ENCODE results near the gene ITIH2.

Gene ITIH2

DNA sequence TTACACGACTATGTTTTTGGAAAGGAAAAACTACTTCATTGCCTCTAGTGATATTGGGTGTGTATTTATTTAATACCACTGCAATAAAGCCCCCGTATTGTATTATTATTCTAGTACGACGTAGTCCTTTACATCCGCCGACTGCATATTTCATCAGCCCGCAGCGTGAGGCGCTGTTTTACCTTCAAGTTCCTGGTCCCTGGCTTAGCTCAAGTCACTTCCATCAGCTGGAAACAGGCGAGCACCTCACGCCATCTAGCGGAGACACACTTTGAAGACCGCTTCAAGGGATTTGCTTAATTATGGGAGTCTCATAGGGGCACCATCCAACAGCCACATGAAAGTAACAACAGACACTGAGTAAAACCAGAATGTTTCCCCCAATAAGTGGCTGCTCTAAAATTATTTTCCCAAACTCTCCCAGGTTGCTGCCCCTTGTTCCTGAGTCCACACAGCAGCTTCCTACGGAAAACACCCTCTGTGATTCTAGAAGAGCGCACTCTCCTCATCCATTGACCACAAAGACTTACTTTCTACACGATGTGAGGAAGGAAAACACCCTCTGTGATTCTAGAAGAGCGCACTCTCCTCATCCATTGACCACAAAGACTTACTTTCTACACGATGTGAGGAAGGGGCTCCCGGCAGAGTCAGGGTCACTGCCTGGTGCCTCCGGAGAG is 15.7 kb upstream of the ITIH2 start:
- TF ChIP-seq GATA3 (IDR thresholded peaks at IDR 0.05; ENCODE audit: low read depth, low read length) (no peak), GATA2 (IDR thresholded peaks at IDR 0.05; ENCODE audit: low read depth, low read length) (no peak)

GRCh38 chr10:7689591-7689990 is 13.5 kb upstream of the ITIH2 start:
- TF ChIP-seq GATA2 (IDR thresholded peaks at IDR 0.05; ENCODE audit: low read depth, low read length) (no peak), GATA3 (IDR thresholded peaks at IDR 0.05; ENCODE audit: low read depth, low read length) (no peak)

DNA sequence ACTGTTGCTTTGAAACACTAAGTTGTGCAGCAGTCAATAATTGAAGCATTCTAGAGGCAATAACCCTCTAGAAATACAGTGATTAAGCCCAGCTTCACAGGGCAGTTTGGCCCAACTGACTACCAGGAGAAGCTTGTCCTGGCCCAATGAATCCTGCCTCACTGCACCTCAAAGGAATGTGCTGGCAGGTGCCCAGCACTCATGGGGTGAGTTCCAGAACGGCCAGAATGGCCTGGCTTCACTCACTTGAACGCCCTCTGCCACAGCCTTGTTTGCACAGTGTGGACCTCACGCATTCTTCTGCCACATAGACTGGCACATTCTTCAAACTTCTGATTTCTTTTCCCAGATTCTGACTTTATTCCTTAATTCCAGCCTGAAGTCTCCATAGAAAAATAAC is 6.6 kb upstream of the ITIH2 start:
- TF ChIP-seq GATA3 (IDR thresholded peaks at IDR 0.05; ENCODE audit: low read depth, low read length) (no peak), GATA2 (IDR thresholded peaks at IDR 0.05; ENCODE audit: low read depth, low read length) (no peak)

DNA sequence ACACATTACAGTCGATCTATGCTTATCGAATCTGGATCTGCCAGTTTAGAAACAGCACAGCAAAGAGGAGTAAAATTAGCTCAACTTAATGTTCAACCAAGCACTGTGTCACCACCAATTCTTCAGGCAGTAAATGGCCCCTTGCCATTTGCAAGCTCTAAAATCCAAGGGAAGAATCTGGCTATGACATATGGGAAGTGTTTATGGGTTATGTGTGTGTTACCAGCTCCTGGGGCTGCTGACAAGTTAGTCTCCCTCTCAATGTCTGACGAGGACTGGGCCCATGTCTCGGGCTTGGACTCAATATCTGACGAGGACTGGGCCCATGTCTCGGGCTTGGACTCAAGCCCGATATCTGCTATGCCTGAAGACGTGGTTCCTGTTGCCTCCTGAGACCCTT is 5.7 kb upstream of the ITIH2 start:
- TF ChIP-seq GATA3 (IDR thresholded peaks at IDR 0.05; ENCODE audit: low read depth, low read length) (no peak), GATA2 (IDR thresholded peaks at IDR 0.05; ENCODE audit: low read depth, low read length) (no peak)

DNA sequence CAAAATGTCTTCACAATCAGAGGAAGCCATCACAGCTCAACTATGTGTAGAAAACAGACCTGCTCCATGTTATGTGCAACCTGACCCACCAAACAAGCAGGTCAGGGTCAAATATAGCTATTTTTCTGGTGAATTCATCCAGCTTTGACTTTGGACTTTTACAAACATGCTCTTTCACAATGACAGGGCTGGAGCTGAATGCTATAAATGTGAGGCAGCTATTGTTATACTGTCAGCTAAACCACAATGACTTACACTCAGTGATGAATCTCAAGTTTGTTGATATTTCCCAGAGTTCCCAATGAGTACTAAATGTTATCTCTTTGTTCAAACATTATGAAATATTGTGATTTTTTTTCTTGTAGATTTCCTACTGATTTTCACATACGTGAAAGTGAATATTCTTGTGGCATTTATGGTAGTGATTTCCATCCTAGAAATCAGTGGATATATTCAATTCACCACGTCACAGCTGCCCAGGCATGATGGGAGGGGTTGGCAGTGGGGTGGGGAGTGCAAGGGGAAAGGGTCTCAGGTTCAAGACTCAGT is 2.5 kb upstream of the ITIH2 start:
- TF ChIP-seq GATA3 (IDR thresholded peaks at IDR 0.05; ENCODE audit: low read depth, low read length) (no peak), GATA2 (IDR thresholded peaks at IDR 0.05; ENCODE audit: low read depth, low read length) (no peak)

DNA sequence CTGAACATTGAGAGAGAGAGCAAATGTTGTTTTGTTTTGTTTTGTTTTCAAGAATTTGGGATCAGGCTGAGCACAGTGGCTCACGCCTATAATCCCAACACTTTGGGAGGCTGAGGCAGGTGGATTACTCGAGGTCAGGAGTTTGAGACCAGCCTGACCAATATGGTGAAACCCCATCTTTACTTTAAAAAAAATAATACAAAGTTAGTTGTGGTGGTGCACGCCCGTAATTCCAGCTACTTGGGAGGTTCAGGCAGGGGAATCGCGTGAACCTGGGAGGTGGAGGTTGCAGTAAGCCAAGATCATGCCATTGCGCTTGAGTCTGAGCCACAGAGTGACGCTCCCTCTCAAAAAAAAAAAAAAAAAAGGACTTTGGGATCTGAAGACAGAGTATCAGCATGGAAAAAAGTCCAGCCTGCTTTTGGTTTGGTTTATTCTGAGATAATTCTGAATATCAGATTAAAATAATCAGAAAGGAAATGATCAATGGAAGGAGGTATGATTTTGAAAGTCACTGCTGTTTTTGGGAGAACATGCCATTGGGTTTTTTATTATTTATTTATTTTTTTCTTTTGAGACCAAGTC is 1.9 kb upstream of the ITIH2 start:
- TF ChIP-seq GATA2 (IDR thresholded peaks at IDR 0.05; ENCODE audit: low read depth, low read length) (no peak), GATA3 (IDR thresholded peaks at IDR 0.05; ENCODE audit: low read depth, low read length) (no peak)

DNA sequence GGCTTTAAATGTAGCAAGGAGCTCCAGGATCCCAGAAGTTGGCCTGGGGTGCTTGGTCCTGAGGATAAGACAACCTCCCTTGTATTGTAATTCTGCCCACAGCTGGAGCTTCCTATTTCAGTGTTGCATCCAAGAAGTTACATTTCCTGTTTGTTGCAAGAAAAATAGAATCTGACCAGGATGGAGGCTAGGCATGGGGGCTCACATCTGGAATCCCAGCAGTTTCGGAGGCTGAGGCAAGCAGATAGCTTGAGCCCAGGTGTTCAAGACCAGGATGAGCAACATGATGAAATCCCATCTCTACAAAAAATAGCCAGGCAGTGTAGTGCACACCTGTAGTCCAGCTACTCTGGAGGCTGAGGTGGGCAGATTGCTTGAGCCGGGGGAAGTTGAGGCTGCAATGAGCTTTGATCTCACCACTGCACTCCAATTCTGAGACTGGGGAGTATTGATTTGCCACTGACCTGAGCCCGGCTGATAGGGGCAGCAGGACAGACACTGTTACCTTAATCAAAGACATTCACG is 766 bp upstream of the ITIH2 start:
- TF ChIP-seq GATA3 (IDR thresholded peaks at IDR 0.05; ENCODE audit: low read depth, low read length) (no peak), GATA2 (IDR thresholded peaks at IDR 0.05; ENCODE audit: low read depth, low read length) (no peak)

DNA sequence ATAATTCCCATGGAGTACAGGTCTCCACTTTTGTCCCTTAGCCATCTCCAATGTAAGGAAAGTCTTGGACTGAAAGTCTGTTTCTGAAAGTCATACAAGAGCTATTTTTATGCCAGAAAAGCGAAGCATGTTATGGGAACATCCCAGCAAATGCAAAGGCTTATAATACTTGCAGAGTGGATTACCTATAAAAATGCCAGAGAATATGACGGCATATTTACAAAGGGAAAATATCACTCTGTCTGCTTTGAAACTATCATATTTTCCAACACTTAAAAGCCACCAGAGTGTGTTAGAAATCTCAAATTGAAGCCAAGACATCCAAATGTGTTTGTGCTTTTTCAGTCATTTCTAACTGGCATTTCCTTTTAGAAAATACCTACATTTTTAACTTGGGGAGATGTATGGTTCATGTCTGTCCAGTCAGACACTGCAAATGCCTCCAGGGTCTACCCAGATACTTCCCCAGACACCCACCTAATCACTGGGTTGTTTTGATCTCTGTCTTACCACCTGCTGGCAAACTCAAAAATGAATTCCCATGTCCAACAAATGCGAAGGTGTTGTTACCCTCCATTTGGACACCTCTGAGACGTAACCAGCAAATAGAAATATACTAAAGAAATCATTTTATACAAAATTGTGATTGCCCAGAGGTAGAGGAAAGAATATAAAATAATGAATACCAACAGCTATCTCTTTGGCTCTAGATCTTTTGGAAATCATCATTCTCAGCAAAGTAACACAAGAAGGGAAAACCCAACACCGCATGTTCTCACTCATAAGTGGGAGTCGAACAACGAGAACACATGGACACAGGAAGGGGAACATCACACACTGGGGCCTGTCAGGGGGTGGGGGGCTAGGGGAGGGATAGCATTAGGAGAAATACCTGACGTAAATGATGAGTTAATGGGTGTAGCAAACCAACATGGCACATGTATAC is 1.2 kb downstream of the ITIH2 start:
- no peak for TF ChIP-seq GATA2 (IDR thresholded peaks at IDR 0.05; ENCODE audit: low read depth, low read length)
- no peak for TF ChIP-seq GATA3 (IDR thresholded peaks at IDR 0.05; ENCODE audit: low read depth, low read length)

- no peak for TF ChIP-seq GATA3 (IDR thresholded peaks at IDR 0.05; ENCODE audit: low read depth, low read length)
- TF ChIP-seq GATA2 (IDR thresholded peaks at IDR 0.05; ENCODE audit: low read depth, low read length): no peak
These were observed 2.2 kb downstream of the ITIH2 start for GRCh38 chr10:7705341-7705740.

- TF ChIP-seq GATA3 (IDR thresholded peaks at IDR 0.05; ENCODE audit: low read depth, low read length) (no peak), GATA2 (IDR thresholded peaks at IDR 0.05; ENCODE audit: low read depth, low read length) (no peak)
These were observed 3.5 kb downstream of the ITIH2 start for GRCh38 chr10:7706534-7707073.

DNA sequence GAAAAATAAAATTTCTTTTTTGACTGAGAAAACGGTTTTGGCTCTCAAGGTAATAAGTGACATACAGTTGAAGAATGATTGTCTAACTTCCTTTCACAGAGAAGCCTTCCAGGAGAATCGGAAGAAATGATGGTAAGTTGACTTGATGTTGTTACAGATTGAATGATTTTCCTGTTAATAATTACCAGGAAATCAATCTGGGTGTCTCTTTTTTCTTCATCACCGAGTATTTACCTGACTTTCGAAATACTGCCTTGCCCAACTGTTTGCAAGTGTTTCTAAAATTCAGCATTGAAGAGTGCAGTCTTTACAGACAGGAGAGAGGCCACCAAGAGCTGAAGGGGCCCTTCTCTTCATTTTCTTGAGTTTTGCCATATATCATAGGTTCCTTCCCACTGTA is 4.0 kb downstream of the ITIH2 start:
- no peak for TF ChIP-seq GATA2 (IDR thresholded peaks at IDR 0.05; ENCODE audit: low read depth, low read length)
- TF ChIP-seq GATA3 (IDR thresholded peaks at IDR 0.05; ENCODE audit: low read depth, low read length): no peak

DNA sequence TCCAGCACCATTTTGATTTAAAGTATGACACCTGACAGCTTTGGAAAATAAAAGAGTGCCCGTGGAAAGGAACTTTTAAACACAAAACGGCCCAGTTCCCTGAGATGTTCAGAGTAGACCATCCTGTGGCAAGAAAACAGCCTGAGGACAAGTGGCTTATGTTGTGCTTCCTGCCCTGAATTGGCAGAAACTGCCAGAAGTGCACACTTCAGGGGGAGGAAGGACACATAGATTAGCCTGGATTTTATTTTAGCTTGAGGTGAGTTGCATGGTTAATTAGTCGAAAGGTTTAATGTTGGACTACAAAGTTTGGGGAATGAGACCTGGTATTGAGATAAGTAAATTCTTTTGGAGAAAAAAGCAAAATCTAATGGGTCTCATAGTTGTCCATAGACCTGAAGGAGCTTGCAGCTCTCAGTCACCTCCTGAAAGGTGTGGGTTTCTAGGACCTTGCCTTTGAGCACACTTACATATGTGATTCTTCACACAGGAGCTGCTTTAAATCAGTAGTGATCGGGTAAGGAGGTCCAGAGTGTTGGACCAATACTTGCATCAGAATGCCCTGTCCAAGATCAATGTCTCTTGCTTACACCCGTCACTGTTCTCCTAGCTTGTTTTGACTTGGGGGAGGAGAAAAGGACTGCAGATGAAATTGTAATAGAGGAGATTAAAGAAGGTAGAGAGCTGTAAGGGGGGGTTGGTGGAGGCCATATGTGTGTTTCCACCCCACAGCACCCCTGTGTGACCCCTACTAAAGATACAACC is 4.9 kb downstream of the ITIH2 start:
- no peak for TF ChIP-seq GATA3 (IDR thresholded peaks at IDR 0.05; ENCODE audit: low read depth, low read length)
- no peak for TF ChIP-seq GATA2 (IDR thresholded peaks at IDR 0.05; ENCODE audit: low read depth, low read length)

DNA sequence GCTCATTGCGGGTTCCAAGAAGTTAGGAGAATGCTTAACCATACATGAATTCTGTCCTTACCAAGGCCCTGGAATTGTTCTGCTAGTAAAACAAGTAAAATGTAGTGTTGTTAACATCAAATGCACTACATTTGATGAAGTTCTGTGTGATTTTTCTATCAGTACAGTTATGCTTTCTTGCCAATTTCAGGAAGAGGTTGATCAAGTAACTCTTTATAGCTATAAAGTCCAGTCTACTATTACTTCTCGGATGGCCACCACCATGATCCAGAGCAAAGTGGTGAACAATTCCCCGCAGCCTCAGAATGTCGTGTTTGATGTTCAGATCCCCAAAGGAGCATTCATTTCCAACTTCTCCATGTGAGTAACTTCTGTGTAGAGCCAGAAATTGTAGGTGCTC is 5.7 kb downstream of the ITIH2 start:
- TF ChIP-seq GATA2 (IDR thresholded peaks at IDR 0.05; ENCODE audit: low read depth, low read length) (no peak), GATA3 (IDR thresholded peaks at IDR 0.05; ENCODE audit: low read depth, low read length) (no peak)
